GM18520 (cell line): ENCODE results near the gene GBGT1.
"Not testable (repeated sequence)": the region's sequence is repeated elsewhere in the genome, so short reads cannot be mapped to it uniquely, and the experiment has no call there.

ENCODE experiments used
- ATAC-seq: cut with Tn5 transposase; IDR thresholded peaks from one replicate; pipeline ENCODE4 v1.9.1; 2021; ENCODE audit not compliant: unreplicated experiment

Gene GBGT1

GRCh38 chr9:133199648-133200321 lies 36.1 kb upstream of the GBGT1 start:
- no peak for ATAC-seq

GRCh38 chr9:133195029-133195428 lies 31.3 kb upstream of the GBGT1 start:
- no peak for ATAC-seq

GRCh38 chr9:133194597-133194996 lies 30.9 kb upstream of the GBGT1 start:
- no peak for ATAC-seq

- no peak for ATAC-seq
Measured at GRCh38 chr9:133191989-133192388, 28.3 kb upstream of the GBGT1 start.

GRCh38 chr9:133189826-133190225 lies 26.1 kb upstream of the GBGT1 start:
- no peak for ATAC-seq

- ATAC-seq, result no peak
Measured at GRCh38 chr9:133188843-133189180, 25.1 kb upstream of the GBGT1 start.

GRCh38 chr9:133188006-133188842 lies 24.5 kb upstream of the GBGT1 start:
- ATAC-seq, result no peak

- no peak for ATAC-seq
Measured at GRCh38 chr9:133187561-133188005, 23.9 kb upstream of the GBGT1 start.

- ATAC-seq, result no peak
Measured at GRCh38 chr9:133186736-133187135, 23.0 kb upstream of the GBGT1 start.

- ATAC-seq, result no peak
Measured at GRCh38 chr9:133184971-133185370, 21.3 kb upstream of the GBGT1 start.

- no peak for ATAC-seq
Measured at GRCh38 chr9:133182151-133182550, 18.4 kb upstream of the GBGT1 start.

GRCh38 chr9:133181561-133181960 lies 17.8 kb upstream of the GBGT1 start:
- no peak for ATAC-seq

- no peak for ATAC-seq
Measured at GRCh38 chr9:133180953-133181352, 17.2 kb upstream of the GBGT1 start.

- no peak for ATAC-seq
Measured at GRCh38 chr9:133173056-133173455, 9.3 kb upstream of the GBGT1 start.

GRCh38 chr9:133171161-133171961 lies 7.6 kb upstream of the GBGT1 start:
- ATAC-seq, result no peak

GRCh38 chr9:133170716-133171115 lies 7.0 kb upstream of the GBGT1 start:
- ATAC-seq, result no peak

GRCh38 chr9:133169687-133170086 lies 6.0 kb upstream of the GBGT1 start:
- ATAC-seq, result not testable (repeated sequence)

- no peak for ATAC-seq
Measured at GRCh38 chr9:133169102-133169501, 5.4 kb upstream of the GBGT1 start.

GRCh38 chr9:133168432-133168831 lies 4.7 kb upstream of the GBGT1 start:
- no peak for ATAC-seq

GRCh38 chr9:133167769-133168168 lies 4.1 kb upstream of the GBGT1 start:
- no peak for ATAC-seq

- no peak for ATAC-seq
Measured at GRCh38 chr9:133167096-133167730, 3.5 kb upstream of the GBGT1 start.
